ENCODE results near the gene STK24. TPM values are rescaled to one million over a fixed set of nuclear protein-coding genes. Genes with fewer than 3 reads are reported as not detected.

STK24 gene
- total and polyA plus RNA-seq, 2 of the 4 experiments (the other 2 are of a cell fraction), result 29.2 to 43.4 TPM

DNA sequence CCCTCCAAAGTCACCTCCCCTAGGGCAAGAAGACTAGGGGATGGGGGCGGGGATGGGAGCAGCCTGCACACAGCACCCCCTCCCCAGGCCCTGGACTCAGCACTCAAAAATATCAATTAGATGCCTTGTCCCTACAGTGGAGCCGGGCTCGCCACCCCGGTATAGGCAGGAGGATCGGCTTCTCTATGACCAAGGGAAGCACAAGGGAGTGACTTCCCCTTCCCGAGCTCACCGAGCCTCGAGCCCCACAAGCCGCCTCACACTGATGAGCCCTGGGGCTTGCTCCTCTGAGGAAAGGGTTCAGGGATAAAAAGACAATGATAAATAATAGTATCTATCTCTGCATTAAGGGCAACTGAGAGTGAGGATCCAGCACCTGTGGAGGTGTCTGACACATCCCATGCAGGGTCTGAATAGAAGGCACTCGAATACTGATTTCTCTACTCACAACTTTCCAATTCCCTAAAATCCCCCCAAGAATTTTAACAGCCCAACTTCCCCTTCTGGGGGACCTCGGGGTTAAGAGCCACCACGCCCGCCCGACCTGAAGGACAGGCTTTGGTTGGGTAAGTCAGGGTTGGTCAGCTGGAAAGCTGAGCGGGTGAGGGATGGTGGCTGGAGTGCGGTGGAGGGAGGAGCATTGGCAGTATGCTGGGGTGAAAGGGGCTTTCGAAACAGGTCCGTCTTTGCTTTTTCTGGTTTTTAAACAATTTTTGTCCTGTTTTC is 51.3 kb downstream of the STK24 start:
- H3K18ac ChIP-seq (ENCODE audit: low read depth, low read length), result no peak overlapping the region
- WGBS, 2 experiments (ENCODE audit: extremely low coverage in 2 of 2, insufficient read length in 1 of 2), result no CpG with 5 or more reads among the region's 18 CpGs
- H3K27me3 ChIP-seq (ENCODE audit: control insufficient read depth, insufficient read depth, low read length), result no peaks in the 10 kb centered on the region
- no peak overlapping the region for H2BK120ac ChIP-seq (ENCODE audit: low read depth, low read length)
- H4K91ac ChIP-seq (ENCODE audit: insufficient read depth, low read depth, low read length), result no peak overlapping the region
- no peak overlapping the region for H3K4me3 ChIP-seq (ENCODE audit: insufficient read depth, low read depth, low read length)
- no peak overlapping the region for H3K56ac ChIP-seq (ENCODE audit: extremely low read depth, insufficient read depth, low read length)
- H2BK20ac ChIP-seq (ENCODE audit: low read depth, low read length), result no peak overlapping the region
- H2AK9ac ChIP-seq (replicated peaks; ENCODE audit: low read depth, low read length, poor library complexity), result no peak overlapping the region
- H3K4me1 ChIP-seq (ENCODE audit: control insufficient read depth, insufficient read depth, low read length), result peaks cover 23% of the 10 kb centered on the region
- H2BK15ac ChIP-seq (ENCODE audit: low read depth, low read length), result no peak overlapping the region
- in situ Hi-C loops (cut with MboI; ENCODE audit: low sequenced_read_pairs), result no loop called here
- peaks cover 65 to 100% of the 10 kb centered on the region in 2 experiments for H3K79me1 ChIP-seq (ENCODE audit: low read depth in 1 of 2, low read length in 2 of 2)
- no peak overlapping the region for H3K4me2 ChIP-seq (ENCODE audit: low read depth, low read length)
- H4K8ac ChIP-seq (ENCODE audit: low read depth in 2 of 2, low read length in 2 of 2), result no peak overlapping the region
- no peak overlapping the region for H3K27ac ChIP-seq (ENCODE audit: insufficient read depth, low read length)
- H3K4ac ChIP-seq (ENCODE audit: low read depth, low read length), result no peak overlapping the region
- H2AFZ ChIP-seq (replicated peaks; ENCODE audit: low read length, poor library complexity), result no peak overlapping the region
- H2BK5ac ChIP-seq (ENCODE audit: low read depth, low read length, poor library complexity, severe bottlenecking), result no peak overlapping the region
- ChIA-PET CTCF (no interaction called here), POLR2A (ENCODE audit: unreplicated experiment) (no interaction called here)
- H4K5ac ChIP-seq (ENCODE audit: low read depth, low read length), result no peak overlapping the region
- peaks cover 58% of the 10 kb centered on the region for H3K9me1 ChIP-seq (ENCODE audit: insufficient read depth, low read length)
- H4K20me1 ChIP-seq (ENCODE audit: insufficient read depth, low read length), result peaks cover 100% of the 10 kb centered on the region
- TF ChIP-seq NFE2L2 (IDR thresholded peaks at IDR 0.05; ENCODE audit: low read depth, low read length), result no peak
- no peak for TF ChIP-seq POLR2A (IDR thresholded peaks at IDR 0.05; ENCODE audit: low read depth, low read length)
- TF ChIP-seq MXI1 (IDR thresholded peaks at IDR 0.05; ENCODE audit: borderline replicate concordance, low read depth, low read length), result no peak
- TF ChIP-seq, protein P1, sequence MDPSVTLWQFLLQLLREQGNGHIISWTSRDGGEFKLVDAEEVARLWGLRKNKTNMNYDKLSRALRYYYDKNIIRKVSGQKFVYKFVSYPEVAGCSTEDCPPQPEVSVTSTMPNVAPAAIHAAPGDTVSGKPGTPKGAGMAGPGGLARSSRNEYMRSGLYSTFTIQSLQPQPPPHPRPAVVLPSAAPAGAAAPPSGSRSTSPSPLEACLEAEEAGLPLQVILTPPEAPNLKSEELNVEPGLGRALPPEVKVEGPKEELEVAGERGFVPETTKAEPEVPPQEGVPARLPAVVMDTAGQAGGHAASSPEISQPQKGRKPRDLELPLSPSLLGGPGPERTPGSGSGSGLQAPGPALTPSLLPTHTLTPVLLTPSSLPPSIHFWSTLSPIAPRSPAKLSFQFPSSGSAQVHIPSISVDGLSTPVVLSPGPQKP (IDR thresholded peaks at IDR 0.05; ENCODE audit: borderline replicate concordance, low read depth, low read length), result no peak
- TF ChIP-seq, protein P2, sequence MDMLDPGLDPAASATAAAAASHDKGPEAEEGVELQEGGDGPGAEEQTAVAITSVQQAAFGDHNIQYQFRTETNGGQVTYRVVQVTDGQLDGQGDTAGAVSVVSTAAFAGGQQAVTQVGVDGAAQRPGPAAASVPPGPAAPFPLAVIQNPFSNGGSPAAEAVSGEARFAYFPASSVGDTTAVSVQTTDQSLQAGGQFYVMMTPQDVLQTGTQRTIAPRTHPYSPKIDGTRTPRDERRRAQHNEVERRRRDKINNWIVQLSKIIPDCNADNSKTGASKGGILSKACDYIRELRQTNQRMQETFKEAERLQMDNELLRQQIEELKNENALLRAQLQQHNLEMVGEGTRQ (IDR thresholded peaks at IDR 0.05; ENCODE audit: low read depth, low read length), result no peak
- TF ChIP-seq RCOR1 (IDR thresholded peaks at IDR 0.05; ENCODE audit: insufficient replicate concordance, low read length), result no peak
- TF ChIP-seq, protein P3, sequence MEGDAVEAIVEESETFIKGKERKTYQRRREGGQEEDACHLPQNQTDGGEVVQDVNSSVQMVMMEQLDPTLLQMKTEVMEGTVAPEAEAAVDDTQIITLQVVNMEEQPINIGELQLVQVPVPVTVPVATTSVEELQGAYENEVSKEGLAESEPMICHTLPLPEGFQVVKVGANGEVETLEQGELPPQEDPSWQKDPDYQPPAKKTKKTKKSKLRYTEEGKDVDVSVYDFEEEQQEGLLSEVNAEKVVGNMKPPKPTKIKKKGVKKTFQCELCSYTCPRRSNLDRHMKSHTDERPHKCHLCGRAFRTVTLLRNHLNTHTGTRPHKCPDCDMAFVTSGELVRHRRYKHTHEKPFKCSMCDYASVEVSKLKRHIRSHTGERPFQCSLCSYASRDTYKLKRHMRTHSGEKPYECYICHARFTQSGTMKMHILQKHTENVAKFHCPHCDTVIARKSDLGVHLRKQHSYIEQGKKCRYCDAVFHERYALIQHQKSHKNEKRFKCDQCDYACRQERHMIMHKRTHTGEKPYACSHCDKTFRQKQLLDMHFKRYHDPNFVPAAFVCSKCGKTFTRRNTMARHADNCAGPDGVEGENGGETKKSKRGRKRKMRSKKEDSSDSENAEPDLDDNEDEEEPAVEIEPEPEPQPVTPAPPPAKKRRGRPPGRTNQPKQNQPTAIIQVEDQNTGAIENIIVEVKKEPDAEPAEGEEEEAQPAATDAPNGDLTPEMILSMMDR (conservative IDR thresholded peaks at IDR 0.05; ENCODE audit: low read depth, low read length), result no peak
- no peaks in the 10 kb centered on the region for H3K36me3 ChIP-seq (ENCODE audit: control insufficient read depth, insufficient read depth, low read length)
- intact Hi-C loops (cut with micrococcal nuclease), result no loop called here
- no peak overlapping the region for H3K14ac ChIP-seq (replicated peaks; ENCODE audit: low read depth, low read length)
- dilution Hi-C loops (cut with HindIII; ENCODE audit: low sequenced_read_pairs, unreplicated experiment), result no loop called here
- no peaks in the 10 kb centered on the region for H3K9me3 ChIP-seq (ENCODE audit: control insufficient read depth, insufficient read depth, low read length)
- DNase-seq (no peak), ATAC-seq (ENCODE audit: low read depth) (no peak)
- BruUV-seq (replicated peaks), result no TSS peak
- H3K9ac ChIP-seq (ENCODE audit: low read depth, low read length), result no peak overlapping the region
- no peak overlapping the region for H2AK5ac ChIP-seq (ENCODE audit: low read depth, low read length)
- no peak overlapping the region for H3K23ac ChIP-seq (ENCODE audit: low read depth, low read length)
